ENCODE measurements around the gene SUMO3. TPM values are rescaled to one million over a fixed set of nuclear protein-coding genes. Genes with fewer than 3 reads are reported as not detected.
A peak's percentile ranks its signal among the peaks of the same experiment; 100 is the strongest.

Gene SUMO3
- total RNA-seq, 2 experiments from 2014 or later: 91.1 to 97.9 TPM

DNA sequence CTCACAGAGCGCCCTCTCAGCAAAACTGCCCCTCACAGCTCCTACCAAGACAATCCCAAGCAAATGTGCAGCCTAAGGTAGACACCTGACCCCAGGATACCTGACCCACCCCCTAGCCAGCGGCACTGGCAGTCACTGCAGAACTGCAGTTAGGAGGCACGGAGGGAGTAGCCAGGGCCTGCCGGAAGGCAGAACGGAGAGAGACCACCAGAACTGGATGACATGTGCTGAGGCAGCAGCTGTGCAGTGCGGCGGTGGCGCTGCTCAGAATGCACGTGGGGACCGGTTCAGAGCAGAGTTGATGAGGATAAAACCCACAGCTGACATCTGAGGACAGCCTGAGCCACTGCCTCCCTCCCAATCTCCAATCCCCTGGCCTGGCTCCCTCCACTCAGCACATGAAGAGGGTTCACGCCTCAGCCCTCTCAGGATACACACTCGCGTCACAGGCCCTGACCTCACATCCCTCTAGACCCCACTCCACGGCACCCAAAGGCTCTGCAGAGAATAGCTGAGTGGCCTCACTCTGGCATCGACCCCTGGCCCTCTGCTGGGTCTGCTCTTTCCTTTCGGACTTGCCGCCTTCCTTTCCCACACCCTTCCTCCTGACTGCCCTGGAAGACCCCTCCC, 45.9 kb downstream of the SUMO3 start:
- ChIA-PET CTCF (no interaction called here), POLR2A (no interaction called here)
- DNase-seq: no peak

DNA sequence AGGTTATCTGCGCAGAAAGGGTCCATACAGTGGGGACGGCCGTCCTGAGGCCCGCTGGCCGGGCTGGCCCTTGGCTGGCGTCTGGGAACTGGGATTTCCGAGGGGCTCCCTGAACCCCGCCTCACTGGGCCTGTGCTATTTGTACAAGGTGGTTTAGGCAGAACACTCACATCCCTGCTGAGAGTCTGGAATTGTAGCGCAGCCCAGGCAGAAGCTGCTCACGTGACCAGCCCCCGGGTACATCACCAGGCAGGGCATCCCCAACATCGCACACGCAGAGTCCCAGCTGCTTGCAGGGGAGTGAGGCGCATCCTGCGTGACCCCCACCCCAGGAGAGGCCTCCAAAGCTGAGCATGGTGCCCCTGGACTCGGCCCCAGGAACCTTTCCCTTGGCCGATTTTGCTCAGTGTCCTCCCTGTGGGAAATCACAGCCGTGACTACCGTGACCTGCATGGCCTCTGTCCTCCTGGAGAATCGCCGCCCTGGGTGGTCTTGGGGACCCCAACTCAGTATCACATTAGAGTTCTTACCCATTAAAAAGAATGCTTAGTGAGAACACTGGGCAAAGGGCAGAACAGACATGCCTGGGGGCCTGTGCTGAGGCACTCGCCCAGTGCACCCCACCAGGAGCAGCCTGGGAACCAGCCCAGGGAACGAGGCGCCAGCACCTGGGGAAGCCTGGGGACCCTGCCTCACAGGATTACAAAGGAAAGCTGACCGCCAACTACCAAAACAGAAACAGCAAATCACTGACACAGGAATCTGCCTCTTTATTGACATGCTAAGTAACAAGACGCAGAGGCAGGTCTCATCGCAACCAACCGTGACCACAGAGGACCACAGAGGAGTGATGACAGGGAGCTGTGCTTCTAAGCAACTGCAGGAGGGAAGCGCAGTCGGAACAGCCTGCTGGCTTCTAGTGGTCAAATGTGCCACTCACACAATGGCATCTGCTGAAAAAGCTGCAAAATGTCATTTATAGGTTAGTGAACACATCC, 49.7 kb downstream of the SUMO3 start:
- Mint-ChIP-seq H3K4me1 (peaks cover 22% of the 10 kb centered on the region), H3K27ac (no peak overlapping the region), H3K9me3 (no peaks in the 10 kb centered on the region), H3K27me3 (no peaks in the 10 kb centered on the region), H3K4me3 (no peak overlapping the region), H3K36me3 (ENCODE audit: low read depth) (peaks cover 20% of the 10 kb centered on the region)
- CTCF ChIA-PET: interaction anchor here (1.0 kb wide), 1 partner anchor 26 kb away, joined by 3 read pairs; no protein-coding TSS in a partner anchor
- no peak for DNase-seq
- POLR2A ChIA-PET: no interaction called here

More for the DNA sequence above, 45.9 kb downstream of the SUMO3 start:
- Mint-ChIP-seq H3K27me3 (no peaks in the 10 kb centered on the region), H3K4me3 (no peak overlapping the region), H3K27ac (no peak overlapping the region), H3K36me3 (ENCODE audit: low read depth) (peaks cover 31% of the 10 kb centered on the region), H3K9me3 (no peaks in the 10 kb centered on the region), H3K4me1 (peaks cover 3% of the 10 kb centered on the region)

DNA sequence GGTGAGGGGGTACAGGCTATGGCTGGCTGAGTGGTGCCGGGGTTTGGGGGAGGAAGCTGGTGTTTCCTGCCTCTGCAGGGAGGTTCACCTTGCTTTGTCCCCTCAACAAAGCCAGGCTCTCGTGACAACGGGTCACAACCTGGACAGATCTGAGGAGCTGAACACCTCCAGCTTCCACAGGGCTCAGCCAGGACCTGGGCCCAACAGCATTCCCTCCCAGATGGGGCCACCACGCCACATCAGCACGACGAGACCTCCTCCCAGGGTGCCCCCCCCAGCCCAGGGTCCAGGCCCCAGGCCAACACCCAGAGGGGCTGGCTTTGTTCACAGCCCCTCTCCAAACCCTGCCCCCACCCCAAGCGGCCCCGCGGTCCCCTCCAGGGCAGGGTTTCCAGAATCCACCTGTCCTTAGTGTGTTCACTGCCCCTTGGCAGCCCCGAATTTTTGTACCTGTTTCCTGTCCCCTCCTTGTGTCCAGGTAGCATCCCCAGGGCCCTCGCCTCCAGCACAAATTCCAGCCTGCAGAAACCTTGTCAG, 51.0 kb downstream of the SUMO3 start:
- POLR2A ChIA-PET: no interaction called here
- CTCF ChIA-PET: interaction anchor here (1.0 kb wide), 1 partner anchor 27 kb away, joined by 3 read pairs; no protein-coding TSS in a partner anchor
- no peak for DNase-seq

DNA sequence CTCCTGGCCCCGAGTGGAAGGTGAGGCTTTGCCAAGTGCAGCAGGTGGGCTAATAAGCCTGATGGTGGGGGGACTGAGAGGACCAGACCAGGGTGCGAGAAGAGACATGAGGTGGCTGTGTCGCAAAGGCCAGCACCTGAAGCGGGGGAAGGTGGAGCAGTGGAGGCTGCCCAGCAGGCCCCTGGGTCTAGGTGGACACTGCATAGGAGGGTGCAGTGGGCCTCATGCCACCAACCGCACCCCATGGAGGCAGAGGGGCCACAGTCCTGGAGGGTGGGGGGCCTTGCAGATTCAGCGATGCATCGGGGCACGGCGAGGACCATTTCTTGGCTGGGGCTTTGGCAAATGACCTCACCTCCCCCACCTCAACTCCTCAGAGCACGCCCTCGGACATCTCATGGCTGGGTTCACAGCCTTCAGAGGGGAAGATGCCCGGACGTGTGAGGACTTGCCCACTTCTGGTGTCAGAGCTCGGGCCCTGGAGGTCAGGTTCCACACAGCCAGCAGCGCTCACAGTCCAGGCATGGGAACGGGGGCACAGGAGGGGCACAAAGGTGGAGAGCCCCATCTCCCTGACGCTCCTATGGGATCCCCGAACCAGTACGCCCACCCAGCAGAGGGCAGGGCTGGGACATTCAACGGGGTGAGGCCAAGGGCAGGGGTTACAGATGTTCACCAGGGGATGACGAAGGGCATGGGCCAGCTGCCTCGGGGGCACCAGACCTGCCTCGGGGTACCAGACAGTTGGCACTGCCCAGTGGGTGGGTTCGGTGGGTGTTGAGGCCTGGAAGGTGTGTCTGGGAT, 51.6 kb downstream of the SUMO3 start:
- no peak overlapping the region for H3K4me3 Mint-ChIP-seq
- ChIA-PET CTCF (interaction anchor here (0.9 to 2.1 kb wide), 2 partner anchors 24 to 27 kb away, joined by 3 to 7 read pairs; no protein-coding TSS in a partner anchor), POLR2A (no interaction called here)

More for the DNA sequence above, 51.0 kb downstream of the SUMO3 start:
- no peak overlapping the region for H3K4me3 Mint-ChIP-seq
- peak overlapping the region; percentile 50 for H3K27ac Mint-ChIP-seq
- peaks cover 22% of the 10 kb centered on the region for H3K4me1 Mint-ChIP-seq
- H3K27me3 Mint-ChIP-seq: no peaks in the 10 kb centered on the region
- H3K36me3 Mint-ChIP-seq (ENCODE audit: low read depth): peaks cover 15% of the 10 kb centered on the region
- H3K9me3 Mint-ChIP-seq: no peaks in the 10 kb centered on the region

DNA sequence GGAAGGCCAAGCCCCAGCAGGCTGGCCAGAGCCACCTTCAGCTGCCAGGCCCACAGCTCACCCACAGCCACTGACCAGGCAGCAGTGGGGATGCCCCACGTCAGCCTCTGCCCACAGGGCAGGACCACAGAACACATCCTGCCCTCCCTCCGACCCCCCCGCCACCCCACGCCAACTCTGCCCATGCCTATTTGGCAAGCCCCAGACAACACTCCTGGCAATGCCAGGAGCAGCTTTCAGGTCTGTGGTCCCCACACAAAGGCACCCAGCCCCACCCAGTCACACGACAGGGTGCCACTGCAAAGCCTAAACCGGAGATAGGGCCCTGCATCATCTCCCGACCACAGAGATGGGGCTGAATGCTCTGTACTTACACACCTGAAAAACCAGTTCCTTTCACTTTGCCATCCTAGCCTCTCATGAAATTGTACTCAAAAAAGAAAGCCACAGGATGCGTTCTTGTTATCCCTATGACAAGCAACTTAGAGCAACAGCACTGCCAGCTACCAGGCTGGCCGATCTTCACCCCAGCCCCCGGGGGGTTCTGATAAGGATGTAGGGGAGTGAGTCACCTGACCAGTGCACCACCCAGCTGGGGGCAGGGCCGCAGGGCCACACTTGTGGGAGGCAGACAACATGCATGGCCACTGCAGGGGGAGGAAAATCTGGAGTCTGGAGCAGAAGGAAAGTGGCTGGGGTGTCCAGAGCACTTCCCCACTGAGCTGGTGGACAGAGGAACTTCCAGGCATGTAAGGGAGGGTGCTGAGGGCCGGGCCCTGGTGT, 52.4 kb downstream of the SUMO3 start:
- ChIA-PET CTCF (interaction anchor here (0.9 to 2.1 kb wide), 3 partner anchors 10 to 28 kb away, joined by 3 to 7 read pairs (median 4); no protein-coding TSS in a partner anchor), POLR2A (interaction anchor here (0.6 kb wide), 1 partner anchor 14 kb away, joined by 3 read pairs; no protein-coding TSS in a partner anchor)
- Mint-ChIP-seq H3K27ac (peak overlapping the region; percentile 91), H3K36me3 (ENCODE audit: low read depth) (peaks cover 8% of the 10 kb centered on the region), H3K4me1 (peaks cover 26% of the 10 kb centered on the region), H3K4me3 (peak overlapping the region; percentile 18), H3K9me3 (no peaks in the 10 kb centered on the region), H3K27me3 (no peaks in the 10 kb centered on the region)
- DNase-seq: peak; percentile 71

More for the DNA sequence above, 51.6 kb downstream of the SUMO3 start:
- H3K27me3 Mint-ChIP-seq: no peaks in the 10 kb centered on the region
- no peaks in the 10 kb centered on the region for H3K9me3 Mint-ChIP-seq
- DNase-seq: no peak
- H3K4me1 Mint-ChIP-seq: peaks cover 26% of the 10 kb centered on the region
- peak overlapping the region; percentile 91 for H3K27ac Mint-ChIP-seq
- H3K36me3 Mint-ChIP-seq (ENCODE audit: low read depth): peaks cover 14% of the 10 kb centered on the region

DNA sequence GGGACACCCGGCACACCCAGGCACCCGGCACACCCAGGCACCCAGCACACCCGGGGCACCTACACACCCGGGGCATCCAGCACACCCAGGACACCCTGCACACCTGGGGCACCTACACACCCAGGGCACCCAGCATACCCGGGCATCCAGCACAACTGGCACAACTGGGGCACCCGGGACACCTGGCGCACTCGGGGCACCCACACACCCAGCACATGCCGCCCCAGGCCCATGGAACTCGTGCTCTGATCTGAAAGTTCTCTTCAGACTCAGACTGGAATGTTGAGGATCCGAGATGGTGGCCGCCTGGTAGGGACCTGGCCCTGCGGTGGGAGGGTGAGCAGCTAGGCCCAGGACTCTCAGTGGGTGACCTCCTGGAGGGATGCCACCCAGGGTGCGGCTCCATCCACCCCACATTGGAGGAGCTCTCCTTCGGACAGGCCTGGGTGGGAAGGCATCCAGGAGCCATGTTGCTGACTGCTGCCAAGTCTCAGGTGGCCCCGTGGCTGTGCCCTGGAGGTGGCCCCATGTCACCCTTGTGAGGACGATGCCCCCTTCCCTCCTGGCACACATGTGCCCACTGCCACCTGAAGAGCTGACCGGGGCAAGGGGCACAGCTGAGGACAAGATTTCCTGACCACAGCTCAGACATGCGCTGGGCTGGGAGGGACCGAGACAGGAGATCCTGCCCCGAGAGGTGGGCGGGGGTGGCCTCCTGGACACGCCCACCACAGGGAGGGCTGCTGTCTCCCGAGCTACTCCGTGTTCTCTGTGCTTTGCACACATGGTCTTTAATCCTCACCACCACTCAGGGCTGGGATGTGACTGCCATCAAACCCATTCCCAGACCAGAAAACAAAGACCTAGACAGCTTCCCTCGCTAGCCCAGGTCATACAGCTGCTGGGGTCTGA, 53.3 kb downstream of the SUMO3 start:
- H3K4me1 Mint-ChIP-seq: peaks cover 26% of the 10 kb centered on the region
- ChIA-PET CTCF (interaction anchor here (1.2 to 2.1 kb wide), 2 partner anchors 11 to 29 kb away, joined by 4 to 7 read pairs; no protein-coding TSS in a partner anchor), POLR2A (no interaction called here)
- peaks cover 6% of the 10 kb centered on the region for H3K36me3 Mint-ChIP-seq (ENCODE audit: low read depth)
- no peaks in the 10 kb centered on the region for H3K9me3 Mint-ChIP-seq
- H3K27me3 Mint-ChIP-seq: no peaks in the 10 kb centered on the region
- peak overlapping the region; percentile 91 for H3K27ac Mint-ChIP-seq
- no peak for DNase-seq
- H3K4me3 Mint-ChIP-seq: no peak overlapping the region

DNA sequence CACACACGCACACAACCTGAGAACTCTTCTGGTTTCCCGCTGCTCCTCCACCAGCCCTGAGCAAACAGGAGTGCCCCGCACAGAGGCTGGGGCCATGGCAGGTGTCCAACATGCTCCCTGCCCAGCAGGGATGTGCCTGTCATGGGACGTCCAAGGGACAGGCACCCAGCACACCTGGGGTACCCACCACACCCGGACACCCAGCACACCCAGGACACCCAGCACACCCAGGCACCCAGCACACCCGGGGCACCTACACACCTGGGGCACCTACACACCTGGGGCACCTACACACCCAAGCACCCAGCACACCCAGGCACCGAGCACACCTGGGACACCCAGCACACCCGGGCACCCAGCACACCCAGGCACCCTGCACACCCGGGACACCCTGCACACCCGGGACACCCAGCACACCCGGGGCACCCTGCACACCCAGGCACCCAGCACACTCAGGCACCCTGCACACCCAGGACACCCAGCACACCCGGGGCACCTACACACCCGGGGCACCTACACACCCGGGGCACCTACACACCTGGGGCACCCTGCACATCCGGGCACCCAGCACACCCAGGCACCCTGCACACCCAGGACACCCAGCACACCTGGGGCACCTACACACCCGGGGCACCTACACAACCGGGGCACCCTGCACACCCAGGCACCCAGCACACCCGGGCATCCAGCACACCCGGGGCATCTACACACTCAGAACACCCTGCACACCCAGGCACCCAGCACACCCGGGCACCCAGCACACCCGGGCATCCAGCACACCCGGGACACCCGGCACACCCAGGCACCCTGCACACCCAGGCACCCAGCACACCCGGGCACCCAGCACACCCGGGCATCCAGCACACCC, 54.2 kb downstream of the SUMO3 start:
- H3K9me3 Mint-ChIP-seq: no peaks in the 10 kb centered on the region
- H3K4me3 Mint-ChIP-seq: no peak overlapping the region
- H3K36me3 Mint-ChIP-seq (ENCODE audit: low read depth): peaks cover 5% of the 10 kb centered on the region
- peaks cover 26% of the 10 kb centered on the region for H3K4me1 Mint-ChIP-seq
- H3K27ac Mint-ChIP-seq: peak overlapping the region; percentile 50
- ChIA-PET CTCF (interaction anchor here (1.2 to 2.1 kb wide), 2 partner anchors 12 to 30 kb away, joined by 4 to 7 read pairs; no protein-coding TSS in a partner anchor), POLR2A (no interaction called here)
- DNase-seq: no peak
- no peaks in the 10 kb centered on the region for H3K27me3 Mint-ChIP-seq

DNA sequence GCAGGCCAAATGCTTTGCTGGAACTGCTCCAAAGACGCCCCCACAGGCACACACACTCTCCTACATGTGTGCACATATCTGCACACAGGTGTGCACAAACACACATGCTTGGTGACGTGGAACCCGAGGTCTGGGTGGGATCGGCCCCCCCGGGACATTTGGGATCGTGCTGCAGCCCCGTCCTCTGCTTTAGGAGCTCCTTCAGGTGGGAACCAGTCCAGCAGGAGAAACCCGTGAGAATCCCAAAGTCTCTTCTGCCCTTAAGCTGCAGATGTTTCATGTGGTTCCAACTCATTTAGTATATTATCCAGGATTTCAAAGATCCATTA, 54.8 kb downstream of the SUMO3 start:
- ChIA-PET CTCF (interaction anchor here (2.7 kb wide), 1 partner anchor 253 kb away, joined by 10 read pairs; no protein-coding TSS in a partner anchor), POLR2A (no interaction called here)
- H3K27ac Mint-ChIP-seq: peak overlapping the region; percentile 50
- H3K9me3 Mint-ChIP-seq: no peaks in the 10 kb centered on the region
- H3K4me1 Mint-ChIP-seq: peaks cover 26% of the 10 kb centered on the region
- H3K36me3 Mint-ChIP-seq (ENCODE audit: low read depth): peaks cover 2% of the 10 kb centered on the region
- no peaks in the 10 kb centered on the region for H3K27me3 Mint-ChIP-seq
- H3K4me3 Mint-ChIP-seq: no peak overlapping the region
- no peak for DNase-seq

DNA sequence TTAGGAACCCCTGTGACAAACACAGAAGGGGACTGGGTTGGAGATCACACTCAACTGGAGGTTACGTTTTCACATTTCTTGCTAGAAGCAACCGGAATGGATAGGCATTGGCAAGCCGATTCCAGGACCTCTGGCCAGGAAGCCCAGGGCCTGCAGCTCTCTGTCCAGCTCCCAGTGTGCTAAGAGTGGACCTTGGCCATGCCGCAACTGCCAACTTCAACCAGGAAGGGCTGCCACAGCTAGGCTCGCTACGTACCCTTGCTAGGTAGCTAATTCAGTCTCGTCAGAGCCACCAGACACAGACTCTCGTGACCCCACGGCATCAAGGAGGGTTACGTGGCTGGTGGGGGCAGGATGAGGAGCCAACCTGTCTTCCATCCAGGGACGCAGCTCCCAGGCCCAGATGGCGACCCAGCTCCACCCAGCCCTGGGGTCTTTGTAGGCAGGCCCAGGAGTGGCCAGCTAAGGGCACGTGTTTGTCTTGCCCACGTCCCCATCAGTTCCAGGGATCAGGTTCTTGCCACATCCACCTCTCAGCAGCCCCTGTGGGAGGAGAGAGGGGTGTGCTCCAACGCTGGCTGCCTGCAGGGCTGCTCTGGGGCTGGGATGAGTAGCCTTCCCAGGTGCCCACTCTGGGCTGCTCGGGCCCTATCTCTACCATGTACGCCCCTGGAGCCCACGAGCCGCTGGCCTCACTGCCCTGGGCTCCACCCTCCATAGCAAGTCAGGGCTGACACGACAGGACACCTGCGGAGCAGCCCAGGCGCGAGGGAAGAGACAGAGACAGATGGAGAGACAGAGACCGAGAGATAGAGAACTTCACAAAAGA, 55.4 kb downstream of the SUMO3 start:
- H3K9me3 Mint-ChIP-seq: no peaks in the 10 kb centered on the region
- H3K36me3 Mint-ChIP-seq (ENCODE audit: low read depth): peaks cover 2% of the 10 kb centered on the region
- H3K27me3 Mint-ChIP-seq: no peaks in the 10 kb centered on the region
- no peak overlapping the region for H3K4me3 Mint-ChIP-seq
- no peak for DNase-seq
- peaks cover 26% of the 10 kb centered on the region for H3K4me1 Mint-ChIP-seq
- no peak overlapping the region for H3K27ac Mint-ChIP-seq
- CTCF ChIA-PET: interaction anchor here (0.8 to 2.7 kb wide), 4 partner anchors 8 to 252 kb away, joined by 3 to 10 read pairs (median 4); no protein-coding TSS in a partner anchor
- POLR2A ChIA-PET: no interaction called here

Data from activated CD4-positive, alpha-beta T cell treated with anti-CD3 and anti-CD28 coated beads, Interleukin-2, amount 10 ng/mL, durations not matched to agents 7 days and 5 days (primary cell).